HG03442 (cell line): ENCODE measurements around the gene PDCD4.
A peak's percentile ranks its signal among the peaks of the same experiment; 100 is the strongest.
"Not testable (repeated sequence)": the region's sequence is repeated elsewhere in the genome, so short reads cannot be mapped to it uniquely, and the experiment has no call there.

Experiments used
- ATAC-seq: cut with Tn5 transposase; IDR thresholded peaks from one replicate; pipeline ENCODE4 v1.9.1; 2021; ENCODE audit warnings: mild to moderate bottlenecking, moderate library complexity; ENCODE audit not compliant: unreplicated experiment

Gene PDCD4

GRCh38 chr10:110880012-110880411 lies 8.3 kb downstream of the PDCD4 start:
- ATAC-seq: no peak

- ATAC-seq: no peak
Observed at GRCh38 chr10:110881247-110881646, 9.5 kb downstream of the PDCD4 start.

- no peak for ATAC-seq
Observed at GRCh38 chr10:110881905-110882304, 10.2 kb downstream of the PDCD4 start.

GRCh38 chr10:110883924-110884323 lies 12.2 kb downstream of the PDCD4 start:
- no peak for ATAC-seq

- no peak for ATAC-seq
Observed at GRCh38 chr10:110885932-110886674, 14.4 kb downstream of the PDCD4 start.

GRCh38 chr10:110887560-110887959 lies 15.8 kb downstream of the PDCD4 start:
- no peak for ATAC-seq

GRCh38 chr10:110892602-110893288 lies 21.0 kb downstream of the PDCD4 start:
- ATAC-seq: no peak

GRCh38 chr10:110893559-110894179 lies 21.9 kb downstream of the PDCD4 start:
- ATAC-seq: peak; percentile 84

GRCh38 chr10:110897184-110897583 lies 25.5 kb downstream of the PDCD4 start:
- ATAC-seq: no peak

- no peak for ATAC-seq
Observed at GRCh38 chr10:110898391-110898790, 26.7 kb downstream of the PDCD4 start.

- ATAC-seq: no peak
Observed at GRCh38 chr10:110900983-110901382, 29.3 kb downstream of the PDCD4 start.

GRCh38 chr10:110901954-110902819 lies 30.5 kb downstream of the PDCD4 start:
- no peak for ATAC-seq

- peak; percentile 78 for ATAC-seq
Observed at GRCh38 chr10:110903280-110904278, 31.9 kb downstream of the PDCD4 start.

- ATAC-seq: no peak
Observed at GRCh38 chr10:110910138-110910537, 38.4 kb downstream of the PDCD4 start.

- ATAC-seq: no peak
Observed at GRCh38 chr10:110912374-110912773, 40.6 kb downstream of the PDCD4 start.

- ATAC-seq: no peak
Observed at GRCh38 chr10:110914431-110914830, 42.7 kb downstream of the PDCD4 start.

- no peak for ATAC-seq
Observed at GRCh38 chr10:110915035-110915434, 43.3 kb downstream of the PDCD4 start.

- ATAC-seq: not testable (repeated sequence)
Observed at GRCh38 chr10:110915600-110915999, 43.9 kb downstream of the PDCD4 start.

- no peak for ATAC-seq
Observed at GRCh38 chr10:110916554-110917346, 45.0 kb downstream of the PDCD4 start.
